Vagina (tissue), 2 donors: Measurements from ENCODE around the gene LHX6.

ENCODE experiments used
- CTCF ChIP-seq, 3 experiments: fragments of 450-650 bp in 2 of 3; fragments of 200-600 bp in 1 of 3; sonication (generic) in 1 of 3; IDR thresholded peaks; one replicate each; pipeline ENCODE4 v1.5.1; 2017 to 2019; ENCODE audit warnings: antibody characterized with exemption in 3 of 3, mild to moderate bottlenecking in 2 of 3, moderate library complexity in 2 of 3
- POLR2A ChIP-seq, 2 donors: fragments of 450-650 bp; IDR thresholded peaks; one replicate each; pipeline ENCODE4 v1.6.1; 2017; ENCODE audit warnings: antibody characterized with exemption in 2 of 2, mild to moderate bottlenecking in 2 of 2, moderate library complexity in 2 of 2
- POLR2AphosphoS5 ChIP-seq, 2 donors: sonication (generic); formaldehyde crosslinking; IDR thresholded peaks; one replicate each; pipeline ENCODE4 v1.9.0; 2017; ENCODE audit warnings: antibody characterized with exemption in 2 of 2, mild to moderate bottlenecking in 2 of 2, low read depth in 1 of 2; ENCODE audit not compliant: insufficient read depth in 1 of 2

- TF ChIP-seq POLR2A (IDR thresholded peaks at IDR 0.05) (no peak), CTCF (IDR thresholded peaks at IDR 0.05) (no peak), POLR2AphosphoS5 (IDR thresholded peaks at IDR 0.05; ENCODE audit: insufficient read depth in 1 of 2, low read depth in 1 of 2) (no peak)
Observed at GRCh38 chr9:122179054-122179689, 49.6 kb downstream of the LHX6 start.
